ENCODE data around the gene SLC46A1.

- TF ChIP-seq CTCF (conservative IDR thresholded peaks at IDR 0.05 in 1 of 2, IDR thresholded peaks at IDR 0.05 in 1 of 2; ENCODE audit: extremely low read depth in 1 of 2, insufficient read depth in 1 of 2, low read depth in 1 of 2, low read length in 2 of 2), result no peak
- TF ChIP-seq EZH2 (IDR thresholded peaks at IDR 0.05; ENCODE audit: borderline replicate concordance, low read length), result no peak
Measured at GRCh38 chr17:28447396-28447760, 41.4 kb upstream of the SLC46A1 start.
